IMR-90 (cell line): ENCODE data around the gene NWD2.

Source experiments
- CEBPB ChIP-seq: IDR thresholded peaks from 2 replicates; pipeline ENCODE4 v1.6.1; 2012; ENCODE audit warnings: low read depth, low read length, improper control_type of control experiment
- CTCF ChIP-seq: conservative IDR thresholded peaks from 2 replicates; pipeline ENCODE4 v1.5.1; 2012; ENCODE audit warnings: mild to moderate bottlenecking, low read depth, low read length, improper control_type of control experiment
- ELK1 ChIP-seq: fragments of 150-350 bp; IDR thresholded peaks from 2 replicates; pipeline ENCODE4 v1.6.1; 2016; ENCODE audit warnings: low read depth, mild to moderate bottlenecking, low read length, moderate library complexity, borderline replicate concordance
- MAFK ChIP-seq: IDR thresholded peaks from 2 replicates; pipeline ENCODE4 v1.6.1; 2012; ENCODE audit warnings: low read depth, low read length, improper control_type of control experiment
- MAZ ChIP-seq: IDR thresholded peaks from 2 replicates; pipeline ENCODE4 v1.6.1; 2012; ENCODE audit warnings: low read depth, mild to moderate bottlenecking, low read length, improper control_type of control experiment, moderate library complexity, borderline replicate concordance
- MXI1 ChIP-seq: IDR thresholded peaks from 2 replicates; pipeline ENCODE4 v1.6.1; 2012; ENCODE audit warnings: low read depth, mild to moderate bottlenecking, low read length, moderate library complexity, borderline replicate concordance
- NFE2L2 ChIP-seq: fragments of 150-350 bp; IDR thresholded peaks from 2 replicates; pipeline ENCODE4 v1.6.1; 2016; ENCODE audit warnings: low read depth, mild to moderate bottlenecking, low read length
- POLR2A ChIP-seq: IDR thresholded peaks from 2 replicates; pipeline ENCODE4 v1.6.1; 2012; ENCODE audit warnings: mild to moderate bottlenecking, low read depth, low read length
- RAD21 ChIP-seq: IDR thresholded peaks from 2 replicates; pipeline ENCODE4 v1.6.1; 2012; ENCODE audit warnings: low read length, improper control_type of control experiment
- RCOR1 ChIP-seq: IDR thresholded peaks from 2 replicates; pipeline ENCODE4 v1.6.1; 2012; ENCODE audit warnings: mild to moderate bottlenecking, low read length, improper control_type of control experiment; ENCODE audit not compliant: insufficient replicate concordance
- RFX5 ChIP-seq: IDR thresholded peaks from 2 replicates; pipeline ENCODE4 v1.8.0; 2012; ENCODE audit warnings: low read depth, mild to moderate bottlenecking, low read length, moderate library complexity
- SMC3 ChIP-seq: fragments of 150-350 bp; IDR thresholded peaks from 2 replicates; pipeline ENCODE4 v1.6.1; 2016; ENCODE audit warnings: low read depth, mild to moderate bottlenecking, antibody characterized with exemption, low read length, moderate library complexity
- USF2 ChIP-seq: fragments of 150-350 bp; IDR thresholded peaks from 2 replicates; pipeline ENCODE4 v1.6.1; 2017; ENCODE audit warnings: mild to moderate bottlenecking, antibody characterized with exemption, low read length, low read depth

- TF ChIP-seq RAD21 (no peak), RCOR1 (no peak), CTCF (no peak), MXI1 (no peak), CEBPB (no peak), USF2 (no peak), SMC3 (no peak), POLR2A (no peak), MAZ (no peak), NFE2L2 (no peak), MAFK (no peak), RFX5 (no peak), ELK1 (no peak)
Observed at GRCh38 chr4:37482236-37482913, 237.8 kb downstream of the NWD2 start.
